ENCODE measurements around the gene ADAP1.

The ADAP1 gene

GRCh38 chr7:901388-902154, 52.9 kb downstream of the ADAP1 start:
- peak; percentile 89 for DNase-seq (ENCODE audit: low spot score)
- no peak for TF ChIP-seq CTCF (IDR thresholded peaks at IDR 0.05; ENCODE audit: extremely low read depth, missing control alignments)

GRCh38 chr7:901041-901387, 53.5 kb downstream of the ADAP1 start:
- DNase-seq (ENCODE audit: low spot score) = no peak
- TF ChIP-seq CTCF (IDR thresholded peaks at IDR 0.05; ENCODE audit: extremely low read depth, missing control alignments) = no peak

- TF ChIP-seq CTCF (IDR thresholded peaks at IDR 0.05; ENCODE audit: extremely low read depth, missing control alignments) = no peak
- no peak for DNase-seq (ENCODE audit: low spot score)
Measured at GRCh38 chr7:900331-901040, 54.0 kb downstream of the ADAP1 start.

- TF ChIP-seq CTCF (IDR thresholded peaks at IDR 0.05; ENCODE audit: extremely low read depth, missing control alignments) = no peak
- no peak for DNase-seq (ENCODE audit: low spot score)
Measured at GRCh38 chr7:899806-900205, 54.7 kb downstream of the ADAP1 start.

- TF ChIP-seq CTCF (IDR thresholded peaks at IDR 0.05; ENCODE audit: extremely low read depth, missing control alignments) = no peak
Measured at GRCh38 chr7:898855-899681, 55.4 kb downstream of the ADAP1 start.

GRCh38 chr7:898460-898854, 56.0 kb downstream of the ADAP1 start:
- DNase-seq (ENCODE audit: low spot score) = no peak

More at GRCh38 chr7:898855-899681, 55.4 kb downstream of the ADAP1 start:
- DNase-seq (ENCODE audit: low spot score) = no peak

More at GRCh38 chr7:898460-898854, 56.0 kb downstream of the ADAP1 start:
- no peak for TF ChIP-seq CTCF (IDR thresholded peaks at IDR 0.05; ENCODE audit: extremely low read depth, missing control alignments)
